GM04503 (cell line): ENCODE results near the gene PSMG2.

Experiments used
- DNase-seq: peaks from one replicate; pipeline ENCODE4 v3.0.0-alpha.2; 2012; ENCODE audit warnings: low read depth

PSMG2 gene

DNA sequence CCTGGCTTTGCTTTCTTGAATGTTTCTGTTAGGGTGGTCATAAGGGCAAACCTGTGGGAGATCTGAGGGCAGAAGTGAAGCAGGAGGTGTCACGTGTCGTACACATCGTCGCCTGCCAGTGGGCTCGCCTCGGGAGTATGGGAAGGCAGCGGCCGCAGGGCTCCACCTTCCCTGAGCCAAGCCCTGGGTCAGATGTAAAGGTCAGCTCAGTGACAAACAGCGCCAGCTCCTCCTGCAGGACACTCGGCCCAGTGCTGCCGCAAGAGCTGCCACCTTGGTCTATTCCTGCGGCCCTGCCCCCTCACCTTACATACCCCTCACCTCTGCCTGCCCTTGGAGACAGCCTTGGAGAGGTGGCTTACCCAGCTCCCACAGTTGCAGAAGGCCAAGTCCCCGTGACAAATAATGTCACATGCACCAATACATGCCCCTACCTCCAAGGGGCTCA, 64.2 kb downstream of the PSMG2 start:
- no peak for DNase-seq

DNA sequence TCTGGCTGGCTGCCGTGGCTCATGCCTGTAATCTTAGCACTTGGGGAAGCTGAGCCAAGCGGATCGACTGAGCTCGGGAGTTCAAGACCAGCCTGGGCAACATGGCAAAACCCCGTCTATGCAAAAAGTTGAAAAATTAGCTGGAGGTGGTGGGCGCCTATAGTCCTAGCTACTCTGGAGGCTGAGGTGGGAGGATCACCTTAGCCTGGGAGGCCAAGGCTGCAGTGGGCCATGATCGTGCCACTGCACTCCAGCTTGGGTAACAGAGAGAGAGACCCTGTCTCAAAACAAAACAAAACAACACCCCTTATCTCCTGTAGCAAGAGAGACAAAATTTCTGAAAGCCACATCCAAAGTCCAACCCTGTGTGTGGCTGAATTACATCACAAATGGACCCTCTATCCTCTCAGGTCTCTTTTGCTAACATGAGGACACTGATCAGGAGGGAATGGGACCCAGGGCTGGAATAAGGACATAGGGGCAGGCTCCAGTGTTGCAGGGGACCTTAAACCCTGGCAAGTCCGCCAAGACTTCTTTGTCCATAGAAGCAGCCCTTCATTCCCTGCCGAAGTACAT, 64.8 kb downstream of the PSMG2 start:
- DNase-seq, result no peak

DNA sequence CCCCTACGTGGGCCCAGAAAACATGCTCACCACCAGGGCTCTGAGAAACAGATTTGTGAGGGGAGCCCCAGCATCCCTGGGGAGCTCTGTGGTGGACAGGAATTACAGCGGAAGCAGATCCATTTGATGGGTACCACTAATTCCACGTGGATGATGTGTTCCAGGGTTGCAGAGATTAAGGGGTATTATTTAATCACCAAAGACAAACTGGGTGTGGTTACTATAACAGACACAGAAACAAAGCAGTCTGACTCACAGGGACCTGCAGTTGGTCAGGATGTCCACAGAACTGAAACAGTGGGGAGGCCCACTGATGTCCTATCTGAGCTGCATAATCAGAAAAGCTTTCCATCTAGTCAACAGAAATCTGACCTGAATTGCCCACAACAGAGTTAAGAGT, 65.8 kb downstream of the PSMG2 start:
- DNase-seq, result no peak

DNA sequence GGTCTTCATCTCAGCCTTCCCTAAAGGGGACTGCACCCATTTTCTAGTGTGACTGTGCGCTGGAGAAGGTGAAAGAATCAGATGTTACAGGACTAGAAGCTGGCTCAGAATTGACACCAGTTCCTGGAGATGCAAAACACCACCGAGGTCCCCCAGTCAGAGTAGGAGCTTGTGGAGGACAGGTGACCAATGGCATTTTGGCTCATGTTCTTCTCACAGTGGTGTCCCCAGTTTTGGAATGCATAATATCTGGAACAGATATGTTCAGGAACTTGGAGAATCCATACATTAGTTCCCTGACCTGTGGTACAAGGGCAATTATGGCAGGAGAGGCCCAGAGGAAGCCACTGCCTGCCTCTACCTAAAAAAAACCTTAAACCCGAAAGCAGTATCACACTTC, 66.3 kb downstream of the PSMG2 start:
- no peak for DNase-seq

DNA sequence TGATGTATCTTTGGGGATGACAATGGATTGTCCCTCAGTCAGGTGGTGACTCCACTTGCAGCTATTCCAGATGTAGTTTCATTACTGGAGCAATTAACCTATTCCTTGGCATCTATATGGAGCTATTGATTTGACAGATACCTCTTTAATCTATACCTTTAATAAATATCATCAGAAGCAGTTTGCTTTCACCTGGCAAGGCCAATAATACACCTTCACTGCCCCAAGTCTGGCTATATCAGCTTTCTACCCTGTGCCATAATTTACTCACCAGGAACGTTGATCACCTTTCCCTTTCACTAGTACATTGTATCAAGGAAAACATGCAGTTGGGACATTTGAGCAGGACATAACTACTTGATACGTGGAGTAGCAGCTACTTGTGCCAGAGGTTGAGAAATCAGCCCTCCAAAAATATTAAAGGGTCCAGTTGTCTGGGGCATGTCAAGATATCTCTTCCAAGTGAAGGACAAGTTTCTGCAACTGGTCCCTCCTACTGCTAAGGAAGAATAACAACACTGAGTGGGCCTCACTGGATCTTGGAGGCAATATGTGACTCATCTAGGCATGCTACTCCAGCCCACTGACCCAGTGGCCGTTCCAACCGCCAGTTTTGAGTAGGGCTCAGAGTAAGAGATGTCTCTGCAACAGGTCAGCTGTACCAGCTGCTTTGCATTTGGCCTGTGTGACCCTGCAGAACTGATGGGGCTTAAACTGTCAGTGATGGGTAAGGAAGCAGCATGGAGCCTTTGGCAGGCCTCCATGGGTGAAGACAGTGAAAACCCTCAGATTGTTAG, 67.0 kb downstream of the PSMG2 start:
- DNase-seq, result no peak

DNA sequence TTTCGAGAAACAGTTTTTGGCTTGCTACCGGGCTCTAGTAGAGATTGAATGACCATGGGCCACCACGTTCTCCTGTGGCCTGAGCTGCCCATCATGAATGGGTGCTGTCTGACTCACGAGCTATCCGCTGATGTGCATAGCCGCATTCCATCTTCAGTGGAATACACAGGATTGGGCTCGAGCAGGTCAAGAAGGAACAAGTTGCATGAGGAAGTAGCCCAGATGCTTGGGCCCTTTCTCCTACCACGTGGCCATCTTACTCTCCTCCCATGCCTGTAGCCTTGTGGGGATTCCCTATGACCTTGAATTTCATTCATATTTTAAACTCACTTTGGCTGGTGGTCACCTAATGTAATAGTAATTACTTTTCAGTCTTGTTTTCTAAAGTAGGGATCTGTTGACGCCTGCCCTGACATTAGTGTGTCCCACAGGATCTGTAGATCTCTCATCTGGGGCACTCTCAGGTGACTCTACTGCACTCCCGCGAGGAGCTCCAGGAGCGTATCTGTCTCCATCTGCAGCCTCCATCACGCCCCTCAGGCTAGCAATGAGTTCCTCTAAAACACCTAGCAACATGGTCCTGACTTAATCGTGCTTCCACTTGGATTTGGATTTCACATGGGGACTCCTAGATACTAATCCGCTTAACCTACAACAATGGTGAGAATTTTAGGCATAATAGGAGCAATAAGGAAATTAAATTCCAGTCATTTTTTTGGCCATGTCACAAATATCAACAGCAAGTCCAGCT, 67.8 kb downstream of the PSMG2 start:
- no peak for DNase-seq

DNA sequence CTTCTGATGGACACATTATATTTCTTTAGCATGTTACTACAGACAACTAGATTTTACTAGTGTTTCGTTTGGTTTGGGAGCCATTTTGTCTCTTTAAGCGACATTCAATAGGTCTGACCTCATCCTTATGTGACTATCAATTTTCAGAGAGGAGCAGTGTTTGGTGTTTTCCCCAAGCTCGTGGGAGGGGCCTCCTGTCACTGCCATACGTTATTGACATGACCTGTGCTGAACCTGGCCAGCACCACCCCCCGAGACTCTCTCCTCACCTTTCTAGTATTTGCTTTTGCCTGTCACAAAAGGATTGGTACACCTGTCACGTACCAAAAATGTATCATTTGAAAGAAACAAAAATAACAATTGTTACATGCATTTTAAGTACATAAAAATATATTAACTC, 69.3 kb downstream of the PSMG2 start:
- no peak for DNase-seq

DNA sequence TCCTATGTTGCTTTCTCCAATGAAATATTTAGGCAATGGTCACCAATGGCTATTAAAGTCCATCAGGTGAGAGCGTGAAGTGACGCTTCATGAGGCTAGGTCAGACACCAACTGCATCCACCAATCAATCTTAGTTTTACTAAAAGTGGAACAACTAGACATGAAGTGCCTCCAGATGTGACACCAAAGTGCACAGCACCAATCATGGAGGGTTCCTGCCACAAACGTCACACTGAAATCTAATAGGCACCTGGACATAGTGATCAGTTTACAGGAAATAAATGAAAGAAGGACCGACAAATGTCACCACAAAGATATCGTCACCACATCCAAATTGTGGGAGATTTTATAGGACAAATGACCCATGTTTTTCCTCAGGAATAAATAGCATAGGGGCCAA, 70.5 kb downstream of the PSMG2 start:
- no peak for DNase-seq

DNA sequence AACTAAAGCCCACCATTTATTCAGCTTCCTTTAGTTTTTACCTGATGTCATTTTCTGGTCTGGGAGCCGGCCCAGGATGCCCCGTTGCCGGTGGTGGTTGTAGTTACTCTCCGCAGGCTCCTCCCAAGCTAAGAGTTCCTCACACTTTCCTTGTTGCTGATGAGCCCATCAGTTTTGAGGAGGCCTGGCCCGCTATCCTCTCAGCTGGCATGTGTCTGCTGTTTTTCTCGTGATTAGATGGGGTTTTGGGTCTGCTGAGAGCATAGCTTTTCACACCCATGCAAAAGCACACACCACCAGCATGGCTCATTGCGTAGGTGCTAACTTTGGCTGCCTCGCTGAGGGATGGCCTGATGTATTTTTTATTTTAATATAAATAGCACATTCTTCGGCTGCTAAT, 72.1 kb downstream of the PSMG2 start:
- DNase-seq, result no peak
